Keratinocyte (primary cell): ENCODE measurements around the gene DDX41. TPM values are rescaled to one million over a fixed set of nuclear protein-coding genes. Genes with fewer than 3 reads are reported as not detected.

Experiments used
- DNase-seq: peaks from one replicate; pipeline ENCODE4 v3.0.0-alpha.2; 2011; ENCODE audit warnings: low read depth, missing footprints, low spot score
- FAIRE-seq: peaks from 2 replicates; lab custom pipeline; 2011; peaks lifted over from hg19 to GRCh38; lab: Jason Lieb, UNC
- H2AFZ ChIP-seq: 2 replicates; pipeline ENCODE4 v1.6.0; 2012; ENCODE audit warnings: low read length, control low read depth, inconsistent platforms; ENCODE audit not compliant: control insufficient read depth
- H3K27ac ChIP-seq: 2 replicates; pipeline ENCODE4 v1.5.1; 2011; ENCODE audit warnings: low read length; ENCODE audit not compliant: control insufficient read depth, insufficient read depth
- H3K27me3 ChIP-seq: 3 replicates; pipeline ENCODE4 v1.6.0; 2011; ENCODE audit warnings: low read length; ENCODE audit not compliant: control insufficient read depth, insufficient read depth; ENCODE audit errors: extremely low read depth
- H3K36me3 ChIP-seq, 2 experiments: 2 replicates in 1 of 2; 3 replicates in 1 of 2; pipeline ENCODE4 v1.5.1; 2011; ENCODE audit warnings: low read length in 2 of 2, mild to moderate bottlenecking in 1 of 2; ENCODE audit not compliant: control insufficient read depth in 2 of 2, insufficient read depth in 2 of 2; ENCODE audit errors: extremely low read depth in 1 of 2
- H3K4me1 ChIP-seq: 3 replicates; pipeline ENCODE4 v1.5.1; 2011; ENCODE audit warnings: low read length; ENCODE audit not compliant: control insufficient read depth, insufficient read depth; ENCODE audit errors: extremely low read depth
- H3K4me2 ChIP-seq: 3 replicates; pipeline ENCODE4 v1.6.0; 2011; ENCODE audit warnings: low read depth, low read length; ENCODE audit not compliant: control insufficient read depth, insufficient read depth; ENCODE audit errors: extremely low read depth
- H3K4me3 ChIP-seq, 3 experiments: fragments of 200-600 bp in 1 of 3; sonication (generic) in 1 of 3; 2 replicates in 2 of 3; 3 replicates in 1 of 3; pipeline ENCODE4 v1.5.1; 2011 to 2016; ENCODE audit warnings: low read length in 3 of 3, mild to moderate bottlenecking in 3 of 3, control low read depth in 2 of 3, inconsistent platforms in 1 of 3, low read depth in 1 of 3, mixed read lengths in 1 of 3, mixed run types in 1 of 3, moderate library complexity in 1 of 3; ENCODE audit not compliant: control insufficient read depth in 2 of 3, insufficient read depth in 2 of 3; ENCODE audit errors: extremely low read depth in 1 of 3
- H3K79me2 ChIP-seq: 2 replicates; pipeline ENCODE4 v1.6.0; 2012; ENCODE audit warnings: low read length; ENCODE audit not compliant: control insufficient read depth, insufficient read depth
- H3K9ac ChIP-seq: 3 replicates; pipeline ENCODE4 v1.6.0; 2011; ENCODE audit warnings: low read length; ENCODE audit not compliant: control insufficient read depth, insufficient read depth; ENCODE audit errors: extremely low read depth
- H3K9me1 ChIP-seq: 3 replicates; pipeline ENCODE4 v1.6.0; 2011; ENCODE audit warnings: low read length; ENCODE audit not compliant: control insufficient read depth, insufficient read depth; ENCODE audit errors: extremely low read depth
- H3K9me3 ChIP-seq: 2 replicates; pipeline ENCODE4 v1.5.1; 2012; ENCODE audit warnings: low read depth, low read length; ENCODE audit not compliant: control insufficient read depth
- H4K20me1 ChIP-seq: 3 replicates; pipeline ENCODE4 v1.6.0; 2011; ENCODE audit warnings: low read length; ENCODE audit not compliant: control insufficient read depth, insufficient read depth; ENCODE audit errors: extremely low read depth
- CTCF ChIP-seq, 3 experiments: IDR thresholded peaks in 1 of 3; conservative IDR thresholded peaks in 1 of 3; optimal IDR thresholded peaks in 1 of 3; 2 replicates in 2 of 3; 3 replicates in 1 of 3; pipeline versions ENCODE3 to v1.5.1; 2011; ENCODE audit warnings: low read length in 3 of 3, mild to moderate bottlenecking in 3 of 3, moderate library complexity in 2 of 3, control low read depth in 1 of 3, inconsistent platforms in 1 of 3; ENCODE audit not compliant: insufficient read depth in 2 of 3; ENCODE audit errors: extremely low read depth in 1 of 3
- EZH2 ChIP-seq: IDR thresholded peaks from one replicate; pipeline ENCODE4 v1.6.1; 2012; ENCODE audit warnings: inconsistent platforms, mild to moderate bottlenecking, low read length, moderate library complexity
- dilution Hi-C: fragments of 300-500 bp; cut with MboI; formaldehyde crosslinking; loops from one replicate; pipeline ENCODE4 v1.7.0; 2020; ENCODE audit warnings: low sequenced_read_pairs; ENCODE audit not compliant: extremely low pct_ligation_motif_present
- polyA plus RNA-seq, 5 experiments: library from polyadenylated mRNA; depleted of rRNA in 3 of 5; stranded (reverse) in 3 of 5; stranded (forward) in 1 of 5; unstranded in 1 of 5; fragments of >200 nt; gene quantifications; 1 replicate in 1 of 5; 2 replicates in 3 of 5; 3 replicates in 1 of 5; pipeline versions ENCODE4 v1.2.1 to v1.2.3, GENCODE V29; 2011 to 2012; ENCODE audit warnings: missing spikeins in 2 of 5, low read depth in 1 of 5, low replicate concordance in 1 of 5

The DDX41 gene
- polyA plus RNA-seq, 1 donor (not counting 4 experiments of a cell fraction or from before 2014, with no cell fraction given) = 71.3 TPM

DNA sequence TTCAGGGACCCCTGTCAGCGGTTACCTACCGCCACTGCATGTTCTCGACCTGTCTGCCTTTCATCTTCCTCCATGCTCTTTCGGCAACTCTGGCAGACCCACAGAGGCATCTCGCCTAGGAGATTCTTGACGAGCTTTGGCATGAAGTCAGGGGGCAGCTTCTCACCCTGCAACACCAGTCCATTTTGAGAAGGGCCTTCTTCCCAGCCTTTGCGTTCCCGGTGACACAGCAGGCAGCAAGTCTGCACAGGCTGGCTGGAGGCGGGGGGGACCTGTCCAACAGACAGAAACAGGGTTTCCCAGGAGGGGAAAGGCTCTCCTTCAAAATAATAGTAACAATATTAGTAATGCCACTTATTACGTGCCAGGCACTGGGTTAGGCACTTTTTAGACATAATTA is 22.1 kb upstream of the DDX41 start:
- H4K20me1 ChIP-seq = no peaks in the 10 kb centered on the region
- peaks cover 45% of the 10 kb centered on the region for H3K79me2 ChIP-seq
- peaks cover 6% of the 10 kb centered on the region for H3K9me1 ChIP-seq
- dilution Hi-C loops = no loop called here
- TF ChIP-seq CTCF (optimal IDR thresholded peaks at IDR 0.05 in 1 of 3, IDR thresholded peaks at IDR 0.05 in 1 of 3, conservative IDR thresholded peaks at IDR 0.05 in 1 of 3; ENCODE audit: extremely low read depth in 1 of 3, insufficient read depth in 2 of 3, low read length in 3 of 3) = no peak
- no peak for TF ChIP-seq EZH2
- no peak overlapping the region for H3K4me3 ChIP-seq
- H3K9ac ChIP-seq = no peak overlapping the region
- no peaks in the 10 kb centered on the region for H3K27me3 ChIP-seq
- FAIRE-seq (no peak), DNase-seq (no peak)
- no peak overlapping the region for H2AFZ ChIP-seq
- no peaks in the 10 kb centered on the region for H3K9me3 ChIP-seq
- H3K27ac ChIP-seq = peak overlapping the region; percentile 63
- peaks cover 33% of the 10 kb centered on the region for H3K4me1 ChIP-seq
- peaks cover 17 to 20% of the 10 kb centered on the region in 2 experiments for H3K36me3 ChIP-seq
- H3K4me2 ChIP-seq = peak overlapping the region; percentile 48

- Histone ChIP-seq H3K36me3 (peaks cover 18 to 23% of the 10 kb centered on the region in 2 experiments), H2AFZ (no peak overlapping the region), H3K27me3 (no peaks in the 10 kb centered on the region), H3K9me1 (peaks cover 6% of the 10 kb centered on the region), H3K4me1 (peaks cover 33% of the 10 kb centered on the region), H3K27ac (peak overlapping the region; percentile 63), H3K4me3 (no peak overlapping the region), H4K20me1 (peaks cover 2% of the 10 kb centered on the region), H3K4me2 (no peak overlapping the region), H3K79me2 (peaks cover 36% of the 10 kb centered on the region), H3K9ac (peak overlapping the region; percentile 22), H3K9me3 (no peaks in the 10 kb centered on the region)
- TF ChIP-seq CTCF (optimal IDR thresholded peaks at IDR 0.05 in 1 of 3, IDR thresholded peaks at IDR 0.05 in 1 of 3, conservative IDR thresholded peaks at IDR 0.05 in 1 of 3; ENCODE audit: extremely low read depth in 1 of 3, insufficient read depth in 2 of 3, low read length in 3 of 3) (no peak), EZH2 (no peak)
- DNase-seq (no peak), FAIRE-seq (peak; percentile 39)
- dilution Hi-C loops = no loop called here
Measured at GRCh38 chr5:177537389-177538361, 20.9 kb upstream of the DDX41 start.
